CD14-positive monocyte (primary cell): ENCODE data around the gene ZMYM1. TPM values are rescaled to one million over a fixed set of nuclear protein-coding genes. Genes with fewer than 3 reads are reported as not detected.
"Not testable (repeated sequence)": the region's sequence is repeated elsewhere in the genome, so short reads cannot be mapped to it uniquely, and the experiment has no call there.

Experiments
- DNase-seq, 3 donors: peaks; one replicate each; pipeline ENCODE4 v3.0.0-alpha.2; 2011 to 2022
- H2AFZ ChIP-seq: 2 replicates; pipeline ENCODE4 v1.6.0; 2012; ENCODE audit warnings: mild to moderate bottlenecking, low read depth, low read length, inconsistent platforms; ENCODE audit not compliant: insufficient read depth, poor library complexity, severe bottlenecking
- H3K27ac ChIP-seq, 2 donors: 1 replicate in 1 of 2; 2 replicates in 1 of 2; pipeline ENCODE4 v1.5.1; 2012 to 2013; ENCODE audit warnings: low read length in 2 of 2, control low read depth in 1 of 2, inconsistent platforms in 1 of 2, low read depth in 1 of 2, mild to moderate bottlenecking in 1 of 2
- H3K27me3 ChIP-seq, 2 donors: one replicate each; pipeline versions ENCODE4 v1.6.0 to v1.6.1; 2011 to 2013; ENCODE audit warnings: low read length in 2 of 2; ENCODE audit not compliant: control insufficient read depth in 2 of 2, insufficient read depth in 2 of 2
- H3K36me3 ChIP-seq, 2 donors: replicated peaks in 1 of 2; 1 replicate in 1 of 2; 2 replicates in 1 of 2; pipeline versions ENCODE4 v1.5.1 to v1.6.1; 2012 to 2013; ENCODE audit warnings: low read length in 2 of 2, control low read depth in 1 of 2, inconsistent platforms in 1 of 2, mild to moderate bottlenecking in 1 of 2; ENCODE audit not compliant: insufficient read depth in 2 of 2, control insufficient read depth in 1 of 2
- H3K4me1 ChIP-seq, 2 donors: 1 replicate in 1 of 2; 2 replicates in 1 of 2; pipeline versions ENCODE4 v1.5.1 to v1.6.1; 2012 to 2013; ENCODE audit warnings: low read length in 2 of 2, control low read depth in 1 of 2, inconsistent platforms in 1 of 2, mild to moderate bottlenecking in 1 of 2, moderate library complexity in 1 of 2; ENCODE audit not compliant: insufficient read depth in 2 of 2, control insufficient read depth in 1 of 2
- H3K4me2 ChIP-seq: replicated peaks from 2 replicates; pipeline ENCODE3; 2012; ENCODE audit warnings: low read length, moderate library complexity, mild to moderate bottlenecking; ENCODE audit not compliant: poor library complexity, severe bottlenecking; ENCODE audit errors: extremely low read depth
- H3K4me3 ChIP-seq, 3 experiments: fragments of 200-600 bp in 1 of 3; sonication (generic) in 1 of 3; replicated peaks in 1 of 3; 1 replicate in 2 of 3; 2 replicates in 1 of 3; pipeline ENCODE4 v1.5.1; 2011 to 2013; ENCODE audit warnings: low read length in 3 of 3, mild to moderate bottlenecking in 3 of 3, control low read depth in 2 of 3, low read depth in 2 of 3, inconsistent platforms in 1 of 3, moderate library complexity in 1 of 3
- H3K79me2 ChIP-seq: 2 replicates; pipeline ENCODE4 v1.6.0; 2012; ENCODE audit warnings: mild to moderate bottlenecking, control low read depth, inconsistent platforms, low read length, moderate library complexity; ENCODE audit not compliant: insufficient read depth
- H3K9ac ChIP-seq: 2 replicates; pipeline ENCODE4 v1.6.0; 2017; ENCODE audit warnings: low read length, mild to moderate bottlenecking; ENCODE audit not compliant: insufficient read depth, poor library complexity, severe bottlenecking
- H3K9me3 ChIP-seq, 2 donors: replicated peaks in 1 of 2; 1 replicate in 1 of 2; 2 replicates in 1 of 2; pipeline versions ENCODE4 v1.5.1 to v1.6.1; 2012 to 2013; ENCODE audit warnings: low read length in 2 of 2, control low read depth in 1 of 2; ENCODE audit not compliant: control insufficient read depth in 1 of 2, insufficient read depth in 1 of 2
- H4K20me1 ChIP-seq: 2 replicates; pipeline ENCODE4 v1.6.0; 2012; ENCODE audit warnings: mild to moderate bottlenecking, low read length, control low read depth, moderate library complexity; ENCODE audit not compliant: insufficient read depth
- H3K27ac Mint-ChIP-seq, 7 donors: one replicate each; pipeline ENCODE4 v1.8.0; 2020; ENCODE audit warnings: mild to moderate bottlenecking in 7 of 7, mixed read lengths in 7 of 7, moderate library complexity in 6 of 7, inconsistent platforms in 2 of 7
- H3K27me3 Mint-ChIP-seq, 3 donors: one replicate each; pipeline ENCODE4 v1.8.0; 2021 to 2022; ENCODE audit warnings: low read depth in 3 of 3, mild to moderate bottlenecking in 3 of 3, mixed read lengths in 3 of 3, moderate library complexity in 3 of 3, inconsistent platforms in 1 of 3
- H3K36me3 Mint-ChIP-seq, 2 donors: one replicate each; pipeline ENCODE4 v1.8.0; 2020; ENCODE audit warnings: mixed read lengths in 2 of 2, inconsistent platforms in 1 of 2, mild to moderate bottlenecking in 1 of 2
- H3K4me1 Mint-ChIP-seq: one replicate; pipeline ENCODE4 v1.8.0; 2020; ENCODE audit warnings: mild to moderate bottlenecking, mixed read lengths
- H3K4me3 Mint-ChIP-seq, 2 donors: one replicate each; pipeline ENCODE4 v1.8.0; 2020; ENCODE audit warnings: mild to moderate bottlenecking in 2 of 2, mixed read lengths in 2 of 2, moderate library complexity in 1 of 2
- H3K9me3 Mint-ChIP-seq, 7 donors: one replicate each; pipeline ENCODE4 v1.8.0; 2020 to 2022; ENCODE audit warnings: mixed read lengths in 7 of 7, mild to moderate bottlenecking in 6 of 7, moderate library complexity in 6 of 7, inconsistent platforms in 2 of 7
- WGBS: methylation state at CpG from one replicate; pipeline ENCODE4 v1.1.5; 2013; ENCODE audit warnings: missing lambda C conversion rate; ENCODE audit not compliant: insufficient coverage; 5-methylcytosine and 5-hydroxymethylcytosine counted together
- intact Hi-C, 2 donors: fragments of 100-400 bp; cut with micrococcal nuclease; formaldehyde crosslinking; loops; one replicate each; pipeline versions ENCODE4 v1.15.0 to v1.15.1; 2023
- polyA plus RNA-seq, 3 donors: library from polyadenylated mRNA; depleted of rRNA in 1 of 3; unstranded in 2 of 3; stranded (reverse) in 1 of 3; fragments of 300-500 nt in 2 of 3; fragments of >200 nt in 1 of 3; fragmentation: Illumina TruSeq in 2 of 3; gene quantifications; 1 replicate in 2 of 3; 2 replicates in 1 of 3; pipeline ENCODE4 v1.2.3, GENCODE V29; 2012 to 2021
- TF ChIP-seq, protein P1 (sequence below): fragments of 200-600 bp; IDR thresholded peaks from one replicate; pipeline ENCODE4 v1.8.0; 2022; ENCODE audit warnings: antibody characterized with exemption, mild to moderate bottlenecking

Gene ZMYM1
- polyA plus RNA-seq, 3 donors = 3.4 to 6.1 (median 4.5) TPM

DNA sequence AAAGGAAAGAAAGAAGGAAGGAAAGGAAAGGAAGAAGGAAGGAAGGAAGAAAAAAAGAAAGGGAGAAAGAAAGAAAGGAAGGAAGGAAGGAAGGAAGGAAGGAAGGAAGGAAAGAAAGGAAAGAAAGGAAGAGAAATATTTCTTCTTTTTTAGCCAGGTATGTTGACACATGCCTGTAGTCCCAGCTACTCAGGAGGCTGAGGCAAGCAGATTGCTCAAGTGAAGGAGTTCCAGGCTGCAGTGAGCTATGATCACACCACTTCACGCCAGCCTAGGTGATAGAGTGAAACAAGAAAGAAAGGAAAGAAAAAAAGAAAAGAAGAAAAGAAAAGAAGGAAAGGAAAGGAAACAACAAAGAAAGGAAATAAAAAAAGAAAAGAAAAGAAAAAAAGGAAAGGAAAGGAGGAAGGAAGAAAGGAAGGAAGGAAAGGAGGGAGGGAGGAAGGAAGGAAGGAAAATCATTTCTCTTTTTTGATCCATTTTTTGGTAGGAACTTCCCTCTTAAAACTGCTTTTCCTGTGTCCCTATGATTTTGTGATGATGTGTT, 5.8 kb upstream of the ZMYM1 start:
- no CpG with 5 or more reads among the region's 1 CpG for WGBS
- H3K36me3 Mint-ChIP-seq = no peaks in the 10 kb centered on the region
- Histone ChIP-seq H2AFZ (no peak overlapping the region), H3K79me2 (no peaks in the 10 kb centered on the region), H3K36me3 (no peaks in the 10 kb centered on the region), H3K4me1 (no peaks in the 10 kb centered on the region), H3K4me2 (no peak overlapping the region), H3K27me3 (no peaks in the 10 kb centered on the region), H3K4me3 (no peak overlapping the region), H3K9ac (no peak overlapping the region), H3K9me3 (no peaks in the 10 kb centered on the region), H4K20me1 (no peaks in the 10 kb centered on the region), H3K27ac (no peak overlapping the region)
- H3K4me1 Mint-ChIP-seq = peaks cover 2% of the 10 kb centered on the region
- intact Hi-C loops = no loop called here
- DNase-seq = no peak
- peaks cover 4 to 6% (median 4%) of the 10 kb centered on the region in 3 donors for H3K27me3 Mint-ChIP-seq
- TF ChIP-seq, protein P1, sequence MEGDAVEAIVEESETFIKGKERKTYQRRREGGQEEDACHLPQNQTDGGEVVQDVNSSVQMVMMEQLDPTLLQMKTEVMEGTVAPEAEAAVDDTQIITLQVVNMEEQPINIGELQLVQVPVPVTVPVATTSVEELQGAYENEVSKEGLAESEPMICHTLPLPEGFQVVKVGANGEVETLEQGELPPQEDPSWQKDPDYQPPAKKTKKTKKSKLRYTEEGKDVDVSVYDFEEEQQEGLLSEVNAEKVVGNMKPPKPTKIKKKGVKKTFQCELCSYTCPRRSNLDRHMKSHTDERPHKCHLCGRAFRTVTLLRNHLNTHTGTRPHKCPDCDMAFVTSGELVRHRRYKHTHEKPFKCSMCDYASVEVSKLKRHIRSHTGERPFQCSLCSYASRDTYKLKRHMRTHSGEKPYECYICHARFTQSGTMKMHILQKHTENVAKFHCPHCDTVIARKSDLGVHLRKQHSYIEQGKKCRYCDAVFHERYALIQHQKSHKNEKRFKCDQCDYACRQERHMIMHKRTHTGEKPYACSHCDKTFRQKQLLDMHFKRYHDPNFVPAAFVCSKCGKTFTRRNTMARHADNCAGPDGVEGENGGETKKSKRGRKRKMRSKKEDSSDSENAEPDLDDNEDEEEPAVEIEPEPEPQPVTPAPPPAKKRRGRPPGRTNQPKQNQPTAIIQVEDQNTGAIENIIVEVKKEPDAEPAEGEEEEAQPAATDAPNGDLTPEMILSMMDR = no peak
- no peak overlapping the region for H3K4me3 Mint-ChIP-seq
- no peak overlapping the region for H3K27ac Mint-ChIP-seq
- peaks cover 0 to 8% (median 3%) of the 10 kb centered on the region in 7 donors for H3K9me3 Mint-ChIP-seq

DNA sequence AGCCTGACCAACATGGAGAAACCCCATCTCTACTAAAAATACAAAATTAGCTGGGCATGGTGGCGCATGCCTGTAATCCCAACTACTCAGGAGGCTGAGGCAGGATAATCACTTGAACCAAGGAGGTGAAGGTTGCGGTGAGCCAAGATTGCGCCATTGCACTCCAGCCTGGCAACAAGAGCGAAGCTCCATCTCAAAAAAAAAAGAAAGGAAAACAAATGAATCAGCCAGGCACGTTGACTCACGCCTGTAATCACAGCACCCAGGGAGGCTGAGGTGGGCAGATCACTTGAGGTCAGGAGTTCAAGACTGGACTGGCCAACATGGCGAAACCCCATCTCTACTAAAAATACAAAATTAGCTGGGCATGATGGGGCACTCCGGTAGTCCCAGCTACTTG, 2.8 kb upstream of the ZMYM1 start:
- H3K4me1 Mint-ChIP-seq = peaks cover 20% of the 10 kb centered on the region
- H3K4me3 Mint-ChIP-seq, H4K20me1 ChIP-seq, H3K27ac ChIP-seq, DNase-seq, H3K27ac Mint-ChIP-seq, H3K4me2 ChIP-seq, H3K36me3 ChIP-seq, H3K27me3 Mint-ChIP-seq, H2AFZ ChIP-seq, H3K36me3 Mint-ChIP-seq, H3K9me3 Mint-ChIP-seq, H3K27me3 ChIP-seq, H3K4me3 ChIP-seq, intact Hi-C loops, H3K9me3 ChIP-seq, H3K9ac ChIP-seq: not testable (repeated sequence)
- Histone ChIP-seq H3K79me2 (peaks cover 20% of the 10 kb centered on the region), H3K4me1 (peaks cover 15% of the 10 kb centered on the region in 2 donors)
- 98% methylated on average over 5 of the region's 8 CpGs for WGBS
